H1 (cell line): ENCODE results near the gene ITPRIPL2.

Source experiments
- BCL11A ChIP-seq, 2 experiments: IDR thresholded peaks; one replicate each; pipeline ENCODE4 v1.6.1; 2011; ENCODE audit warnings: low read depth in 2 of 2, low read length in 2 of 2, mild to moderate bottlenecking in 2 of 2
- CBX5 ChIP-seq: fragments of 300-800, 300-1000 bp; sonication (generic); IDR thresholded peaks from 2 replicates; pipeline ENCODE4 v1.7.1; 2016; ENCODE audit warnings: antibody characterized with exemption, low read length, low read depth
- EP300 ChIP-seq, 2 experiments: IDR thresholded peaks; 1 replicate in 1 of 2; 2 replicates in 1 of 2; pipeline ENCODE4 v1.6.1; 2011 to 2012; ENCODE audit warnings: low read depth in 2 of 2, low read length in 2 of 2, mild to moderate bottlenecking in 2 of 2, borderline replicate concordance in 1 of 2, inconsistent platforms in 1 of 2, moderate library complexity in 1 of 2
- MAFK ChIP-seq: IDR thresholded peaks from 2 replicates; pipeline ENCODE4 v1.6.1; 2012; ENCODE audit warnings: low read depth, mild to moderate bottlenecking, improper control_type of control experiment, low read length
- POLR2A ChIP-seq, 2 experiments: IDR thresholded peaks; 1 replicate in 1 of 2; 2 replicates in 1 of 2; pipeline ENCODE4 v1.6.1; 2011; ENCODE audit warnings: low read depth in 2 of 2, low read length in 2 of 2, mild to moderate bottlenecking in 2 of 2; ENCODE audit errors: control extremely low read depth in 1 of 2
- POLR2AphosphoS5 ChIP-seq: IDR thresholded peaks from 2 replicates; pipeline ENCODE4 v1.6.1; 2011; ENCODE audit warnings: low read depth, low read length
- YY1 ChIP-seq: IDR thresholded peaks from 2 replicates; pipeline ENCODE4 v1.6.1; 2011; ENCODE audit warnings: low read depth, mild to moderate bottlenecking, low read length
- TF ChIP-seq, protein P1 (sequence below): IDR thresholded peaks from 2 replicates; pipeline ENCODE4 v1.6.1; 2012; ENCODE audit warnings: inconsistent platforms
- TF ChIP-seq, protein P2 (sequence below), 3 experiments: IDR thresholded peaks; 1 replicate in 2 of 3; 2 replicates in 1 of 3; pipeline versions ENCODE4 v1.5.1 to v1.6.1; 2011; ENCODE audit warnings: low read length in 3 of 3, mild to moderate bottlenecking in 3 of 3, inconsistent platforms in 2 of 3, low read depth in 1 of 3, moderate library complexity in 1 of 3; ENCODE audit not compliant: insufficient read depth in 1 of 3; ENCODE audit errors: control extremely low read depth in 1 of 3

DNA sequence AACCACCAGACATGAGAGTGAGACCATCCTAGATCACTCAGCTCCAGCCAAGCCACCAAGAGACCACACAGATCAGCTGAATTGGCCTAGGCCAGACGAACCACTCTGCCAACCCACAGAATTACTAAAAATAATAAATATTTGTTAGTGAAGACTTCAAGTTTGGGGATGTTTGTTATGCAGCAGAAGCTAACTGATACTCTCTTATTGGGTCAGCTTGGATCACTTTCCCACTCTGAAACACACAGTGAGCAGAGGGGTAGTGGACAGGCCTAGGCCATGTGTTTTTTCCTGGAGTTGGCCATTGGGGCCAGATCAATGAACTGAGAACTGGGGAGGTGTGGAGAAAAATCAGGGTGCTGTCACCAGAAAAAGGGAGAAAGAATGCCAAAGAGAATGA lies 15.6 kb upstream of the ITPRIPL2 start:
- TF ChIP-seq YY1 (no peak), POLR2AphosphoS5 (no peak), POLR2A (IDR thresholded peaks at IDR 0.05; ENCODE audit: control extremely low read depth in 1 of 2, low read depth in 2 of 2, low read length in 2 of 2) (no peak), CBX5 (no peak), MAFK (no peak), BCL11A (IDR thresholded peaks at IDR 0.05; ENCODE audit: low read depth in 2 of 2, low read length in 2 of 2) (no peak), EP300 (IDR thresholded peaks at IDR 0.05; ENCODE audit: borderline replicate concordance in 1 of 2, low read depth in 2 of 2, low read length in 2 of 2) (no peak)
- TF ChIP-seq, protein P1, sequence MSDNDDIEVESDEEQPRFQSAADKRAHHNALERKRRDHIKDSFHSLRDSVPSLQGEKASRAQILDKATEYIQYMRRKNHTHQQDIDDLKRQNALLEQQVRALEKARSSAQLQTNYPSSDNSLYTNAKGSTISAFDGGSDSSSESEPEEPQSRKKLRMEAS, result no peak
- TF ChIP-seq, protein P2, sequence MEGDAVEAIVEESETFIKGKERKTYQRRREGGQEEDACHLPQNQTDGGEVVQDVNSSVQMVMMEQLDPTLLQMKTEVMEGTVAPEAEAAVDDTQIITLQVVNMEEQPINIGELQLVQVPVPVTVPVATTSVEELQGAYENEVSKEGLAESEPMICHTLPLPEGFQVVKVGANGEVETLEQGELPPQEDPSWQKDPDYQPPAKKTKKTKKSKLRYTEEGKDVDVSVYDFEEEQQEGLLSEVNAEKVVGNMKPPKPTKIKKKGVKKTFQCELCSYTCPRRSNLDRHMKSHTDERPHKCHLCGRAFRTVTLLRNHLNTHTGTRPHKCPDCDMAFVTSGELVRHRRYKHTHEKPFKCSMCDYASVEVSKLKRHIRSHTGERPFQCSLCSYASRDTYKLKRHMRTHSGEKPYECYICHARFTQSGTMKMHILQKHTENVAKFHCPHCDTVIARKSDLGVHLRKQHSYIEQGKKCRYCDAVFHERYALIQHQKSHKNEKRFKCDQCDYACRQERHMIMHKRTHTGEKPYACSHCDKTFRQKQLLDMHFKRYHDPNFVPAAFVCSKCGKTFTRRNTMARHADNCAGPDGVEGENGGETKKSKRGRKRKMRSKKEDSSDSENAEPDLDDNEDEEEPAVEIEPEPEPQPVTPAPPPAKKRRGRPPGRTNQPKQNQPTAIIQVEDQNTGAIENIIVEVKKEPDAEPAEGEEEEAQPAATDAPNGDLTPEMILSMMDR (IDR thresholded peaks at IDR 0.05; ENCODE audit: control extremely low read depth in 1 of 3, insufficient read depth in 1 of 3, low read depth in 1 of 3, low read length in 3 of 3), result no peak
